Measurements from ENCODE around the gene ZMYND11.
"Not testable (repeated sequence)": the region's sequence is repeated elsewhere in the genome, so short reads cannot be mapped to it uniquely, and the experiment has no call there.

Gene ZMYND11

GRCh38 chr10:260819-261429 is 125.7 kb downstream of the ZMYND11 start:
- no peak for DNase-seq

GRCh38 chr10:264160-265073 is 129.2 kb downstream of the ZMYND11 start:
- not testable (repeated sequence) for DNase-seq

- DNase-seq = not testable (repeated sequence)
These were observed 129.8 kb downstream of the ZMYND11 start for GRCh38 chr10:265074-265440.

- not testable (repeated sequence) for DNase-seq
These were observed 130.7 kb downstream of the ZMYND11 start for GRCh38 chr10:265816-266588.

- no peak for DNase-seq
These were observed 131.7 kb downstream of the ZMYND11 start for GRCh38 chr10:266974-267425.

GRCh38 chr10:267705-268104 is 132.4 kb downstream of the ZMYND11 start:
- no peak for DNase-seq

GRCh38 chr10:269440-270074 is 134.3 kb downstream of the ZMYND11 start:
- DNase-seq = no peak

DNA sequence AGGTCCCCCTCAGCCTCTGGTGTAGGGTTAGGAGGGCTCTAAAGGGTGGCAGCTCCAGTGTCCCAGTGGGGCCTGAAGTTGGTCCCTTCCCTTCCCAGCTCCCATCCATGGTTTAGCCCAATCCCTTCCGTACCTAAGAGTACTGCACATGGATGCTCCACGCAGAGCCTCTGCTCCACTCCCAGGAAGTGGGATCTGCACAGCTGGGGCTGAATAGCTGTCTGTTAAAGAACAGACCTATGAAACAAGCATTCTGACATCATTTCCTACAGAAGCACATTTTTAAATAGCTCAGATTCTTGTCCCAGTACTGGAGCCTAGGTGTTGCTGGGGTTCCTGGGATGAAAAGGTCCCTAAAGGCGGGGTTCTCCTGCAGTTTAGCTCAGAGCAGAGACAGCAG is 135.9 kb downstream of the ZMYND11 start:
- no peak for DNase-seq

GRCh38 chr10:271722-272121 is 136.5 kb downstream of the ZMYND11 start:
- no peak for DNase-seq

- no peak for DNase-seq
These were observed 137.8 kb downstream of the ZMYND11 start for GRCh38 chr10:273088-273487.

- no peak for DNase-seq
These were observed 139.6 kb downstream of the ZMYND11 start for GRCh38 chr10:274866-275265.

DNA sequence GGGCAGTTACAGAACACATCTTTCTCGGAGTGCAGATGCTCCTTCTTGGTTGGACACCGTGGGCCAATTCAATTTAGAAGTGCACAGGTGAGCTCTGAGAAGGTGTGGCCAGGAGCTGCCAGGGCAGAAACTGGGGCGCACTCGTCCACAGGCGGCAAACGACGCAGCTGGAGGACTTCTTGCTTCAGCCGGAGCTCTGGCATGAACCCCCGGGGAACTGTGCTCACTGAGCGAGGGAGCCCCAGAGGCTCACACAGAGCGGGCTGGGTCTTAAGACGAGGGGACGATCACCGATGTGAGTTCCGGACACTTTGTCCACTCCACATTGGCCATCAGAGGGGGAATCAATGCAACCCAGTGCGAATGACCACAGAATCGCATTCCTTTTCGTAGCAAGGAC is 140.4 kb downstream of the ZMYND11 start:
- DNase-seq = no peak

- DNase-seq = no peak
These were observed 142.7 kb downstream of the ZMYND11 start for GRCh38 chr10:277963-278362.

DNA sequence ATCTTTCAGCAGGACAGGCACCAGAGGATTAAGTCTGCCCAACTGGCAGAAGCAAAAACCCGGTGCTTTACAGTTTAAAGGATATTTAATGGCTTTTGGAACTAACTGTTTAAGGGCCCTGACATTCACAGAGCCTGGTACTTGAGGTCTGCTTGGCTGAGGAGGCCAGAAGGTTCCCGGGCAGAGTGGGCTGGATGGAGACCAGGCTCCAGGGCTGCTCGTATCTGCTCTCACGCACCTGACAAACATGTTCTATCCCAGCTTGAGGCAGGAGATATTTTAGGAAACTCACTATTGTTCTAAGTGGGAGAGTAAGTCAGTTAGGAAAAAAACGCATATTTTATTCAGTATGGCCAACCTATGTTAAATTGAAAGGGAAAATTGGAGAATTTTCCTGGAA is 143.5 kb downstream of the ZMYND11 start:
- DNase-seq = no peak

GRCh38 chr10:279232-279631 is 144.0 kb downstream of the ZMYND11 start:
- no peak for DNase-seq

GRCh38 chr10:279655-280054 is 144.4 kb downstream of the ZMYND11 start:
- no peak for DNase-seq

GRCh38 chr10:282294-283139 is 147.3 kb downstream of the ZMYND11 start:
- DNase-seq = no peak

GRCh38 chr10:283140-283479 is 147.9 kb downstream of the ZMYND11 start:
- no peak for DNase-seq

GRCh38 chr10:283916-284356 is 148.7 kb downstream of the ZMYND11 start:
- DNase-seq = no peak

GRCh38 chr10:285216-285615 is 150.0 kb downstream of the ZMYND11 start:
- no peak for DNase-seq

DNA sequence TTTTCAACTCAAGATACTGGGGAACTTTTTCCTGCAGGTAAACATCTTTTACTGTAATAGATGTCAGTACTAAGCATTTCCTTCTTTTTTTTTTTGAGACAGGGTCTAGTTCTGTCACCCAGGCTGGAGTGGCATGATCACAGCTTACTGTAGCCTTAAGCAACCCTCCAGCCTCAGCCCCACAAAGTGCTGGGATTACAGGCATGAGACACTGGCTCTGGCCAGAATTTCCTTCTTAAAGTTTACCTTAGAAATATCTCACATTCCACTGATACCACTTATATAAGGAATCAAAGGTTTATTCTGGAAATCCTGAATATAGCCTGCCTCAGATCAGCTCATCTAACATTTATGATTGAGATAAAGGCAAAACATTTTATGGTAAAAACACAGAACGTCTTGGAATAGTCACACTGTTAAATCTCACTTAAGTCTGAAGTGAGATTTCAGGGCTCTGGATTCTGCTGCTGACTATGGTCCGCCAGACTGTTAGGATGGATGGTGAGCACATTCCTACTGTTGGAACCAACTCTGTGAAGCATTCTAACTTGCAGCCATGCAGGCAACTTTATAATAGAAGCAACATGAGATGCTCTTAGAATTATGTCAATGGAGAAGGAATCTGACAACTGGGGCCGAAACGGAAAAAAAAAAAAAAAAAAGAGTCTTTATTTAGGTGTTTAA is 151.9 kb downstream of the ZMYND11 start:
- no peak for DNase-seq
